ENCODE results near the gene HPS5.
"Not testable (repeated sequence)": the region's sequence is repeated elsewhere in the genome, so short reads cannot be mapped to it uniquely, and the experiment has no call there.

Gene HPS5

GRCh38 chr11:18271206-18271605 is 50.7 kb downstream of the HPS5 start:
- DNase-seq, result no peak

- no peak for DNase-seq
Measured at GRCh38 chr11:18270102-18270501, 51.8 kb downstream of the HPS5 start.

- DNase-seq, result not testable (repeated sequence)
Measured at GRCh38 chr11:18269252-18269651, 52.7 kb downstream of the HPS5 start.

- DNase-seq, result not testable (repeated sequence)
Measured at GRCh38 chr11:18267335-18268133, 54.4 kb downstream of the HPS5 start.

- DNase-seq, result no peak
Measured at GRCh38 chr11:18265949-18266348, 56.0 kb downstream of the HPS5 start, which contains the start of gene SAA1. Gene SAA1 (plus strand): TSS chr11:18266264. CDS start chr11:18266888, 624 bp downstream.

GRCh38 chr11:18264677-18265555 is 57.0 kb downstream of the HPS5 start:
- no peak for DNase-seq

GRCh38 chr11:18264035-18264434 is 57.9 kb downstream of the HPS5 start:
- DNase-seq, result no peak

GRCh38 chr11:18262681-18263350 is 59.1 kb downstream of the HPS5 start:
- not testable (repeated sequence) for DNase-seq

- DNase-seq, result no peak
Measured at GRCh38 chr11:18261721-18262120, 60.2 kb downstream of the HPS5 start.

- DNase-seq, result no peak
Measured at GRCh38 chr11:18259259-18259658, 62.7 kb downstream of the HPS5 start.

GRCh38 chr11:18254781-18255361 is 67.1 kb downstream of the HPS5 start:
- no peak for DNase-seq

GRCh38 chr11:18253778-18254338 is 68.1 kb downstream of the HPS5 start:
- DNase-seq, result no peak

GRCh38 chr11:18253233-18253632 is 68.7 kb downstream of the HPS5 start:
- DNase-seq, result no peak

GRCh38 chr11:18248561-18248960 is 73.4 kb downstream of the HPS5 start, which contains the start of gene SAA2:
Gene SAA2 (minus strand): TSS chr11:18248668. CDS start chr11:18248011, 657 bp downstream.
- DNase-seq, result no peak

- not testable (repeated sequence) for DNase-seq
Measured at GRCh38 chr11:18247191-18247581, 74.8 kb downstream of the HPS5 start.

- DNase-seq, result not testable (repeated sequence)
Measured at GRCh38 chr11:18246379-18247190, 75.4 kb downstream of the HPS5 start.

GRCh38 chr11:18245396-18245795 is 76.5 kb downstream of the HPS5 start:
- DNase-seq, result no peak

GRCh38 chr11:18243783-18244362 is 78.1 kb downstream of the HPS5 start:
- DNase-seq, result peak in 1 of 2 donors; percentile 5

- no peak for DNase-seq
Measured at GRCh38 chr11:18239655-18240054, 82.3 kb downstream of the HPS5 start.

GRCh38 chr11:18236664-18237356 is 85.1 kb downstream of the HPS5 start, which contains the start of gene SAA4:
Gene SAA4 (minus strand): TSS chr11:18236802. CDS start chr11:18235926, 876 bp downstream.
- no peak for DNase-seq
